T-cell (primary cell): Measurements from ENCODE around the gene SYNGAP1. TPM values are rescaled to one million over a fixed set of nuclear protein-coding genes. Genes with fewer than 3 reads are reported as not detected.

Experiments
- ATAC-seq, 4 experiments: fragments of 200-7000 bp in 3 of 4; fragments of 150-1000 bp in 1 of 4; cut with Tn5 transposase; replicated peaks in 1 of 4; 1 replicate in 3 of 4; 2 replicates in 1 of 4; pipeline ENCODE4 v1.10.0; 2021; ENCODE audit warnings: moderate library complexity in 3 of 4, mild to moderate bottlenecking in 2 of 4, moderate number of reproducible peaks in 1 of 4
- CTCF ChIA-PET, 2 donors: fragments of 300-600 bp; sonication (Branson Sonifier 250); formaldehyde crosslinking; loops; one replicate each; lab custom pipeline; 2022; ENCODE audit warnings: antibody characterized with exemption in 2 of 2; lab: Charles Lee
- POLR2A ChIA-PET, 2 donors: fragments of 300-600 bp; sonication (Branson Sonifier 250); formaldehyde crosslinking; loops; one replicate each; lab custom pipeline; 2022; ENCODE audit warnings: antibody characterized with exemption in 2 of 2; lab: Charles Lee
- DNase-seq, 35 experiments: peaks; one replicate each; pipeline versions ENCODE4 v3.0.0 to v3.0.0-alpha.2; 2013 to 2023
- H3K27ac ChIP-seq: one replicate; pipeline ENCODE4 v1.5.1; 2013; ENCODE audit warnings: low read length
- H3K27me3 ChIP-seq, 2 experiments: replicated peaks in 1 of 2; 1 replicate in 1 of 2; 2 replicates in 1 of 2; pipeline versions ENCODE4 v1.6.1 to v1.7.0; 2013; ENCODE audit warnings: low read length in 1 of 2, mixed read lengths in 1 of 2; ENCODE audit not compliant: control insufficient read depth in 2 of 2, insufficient read depth in 2 of 2; ENCODE audit errors: extremely low read depth in 1 of 2
- H3K36me3 ChIP-seq, 2 donors: 1 replicate in 1 of 2; 2 replicates in 1 of 2; pipeline versions ENCODE4 v1.6.1 to v1.7.0; 2013; ENCODE audit warnings: low read length in 1 of 2; ENCODE audit not compliant: control insufficient read depth in 2 of 2, insufficient read depth in 1 of 2; ENCODE audit errors: extremely low read depth in 1 of 2
- H3K4me1 ChIP-seq, 2 experiments: 1 replicate in 1 of 2; 2 replicates in 1 of 2; pipeline versions ENCODE4 v1.6.1 to v1.7.0; 2013; ENCODE audit warnings: low read length in 2 of 2, mixed read lengths in 1 of 2; ENCODE audit not compliant: insufficient read depth in 2 of 2, control insufficient read depth in 1 of 2; ENCODE audit errors: extremely low read depth in 1 of 2
- H3K4me3 ChIP-seq, 2 donors: 1 replicate in 1 of 2; 2 replicates in 1 of 2; pipeline versions ENCODE4 v1.5.1 to v1.7.0; 2013; ENCODE audit warnings: mild to moderate bottlenecking in 2 of 2, low read length in 1 of 2, moderate library complexity in 1 of 2; ENCODE audit not compliant: control insufficient read depth in 1 of 2; ENCODE audit errors: extremely low read depth in 1 of 2
- H3K9me3 ChIP-seq: 2 replicates; pipeline ENCODE4 v1.7.0; 2013
- H3K27ac Mint-ChIP-seq, 2 donors: one replicate each; pipeline ENCODE4 v1.8.0; 2020 to 2021; ENCODE audit warnings: mild to moderate bottlenecking in 2 of 2, mixed read lengths in 2 of 2
- H3K27me3 Mint-ChIP-seq, 2 donors: one replicate each; pipeline ENCODE4 v1.8.0; 2021 to 2022; ENCODE audit warnings: mixed read lengths in 2 of 2
- H3K36me3 Mint-ChIP-seq: one replicate; pipeline ENCODE4 v1.8.0; 2021; ENCODE audit warnings: mixed read lengths
- H3K4me1 Mint-ChIP-seq, 3 donors: one replicate each; pipeline ENCODE4 v1.8.0; 2020 to 2022; ENCODE audit warnings: mixed read lengths in 3 of 3, mild to moderate bottlenecking in 1 of 3
- H3K4me3 Mint-ChIP-seq, 3 donors: one replicate each; pipeline ENCODE4 v1.8.0; 2020 to 2022; ENCODE audit warnings: mild to moderate bottlenecking in 3 of 3, mixed read lengths in 3 of 3, moderate library complexity in 3 of 3
- H3K9me3 Mint-ChIP-seq, 3 donors: one replicate each; pipeline ENCODE4 v1.8.0; 2020 to 2022; ENCODE audit warnings: mixed read lengths in 3 of 3
- WGBS: methylation state at CpG from one replicate; pipeline ENCODE4 v1.1.5; 2013; ENCODE audit warnings: missing lambda C conversion rate; ENCODE audit not compliant: insufficient coverage; 5-methylcytosine and 5-hydroxymethylcytosine counted together
- total RNA-seq, 35 experiments: library from RNA in 6 of 35; stranded (reverse) in 6 of 35; fragments of 120-200 nt in 1 of 35; gene quantifications; one replicate each; pipeline versions ENCODE4 v1.2.1 to v1.2.4 and lab custom pipeline; 2013 to 2026

The SYNGAP1 gene
- total RNA-seq, 5 donors from 2014 or later (not counting 1 experiment from before 2014, with no cell fraction given) = 51.2 to 111 (median 64.5) TPM

DNA sequence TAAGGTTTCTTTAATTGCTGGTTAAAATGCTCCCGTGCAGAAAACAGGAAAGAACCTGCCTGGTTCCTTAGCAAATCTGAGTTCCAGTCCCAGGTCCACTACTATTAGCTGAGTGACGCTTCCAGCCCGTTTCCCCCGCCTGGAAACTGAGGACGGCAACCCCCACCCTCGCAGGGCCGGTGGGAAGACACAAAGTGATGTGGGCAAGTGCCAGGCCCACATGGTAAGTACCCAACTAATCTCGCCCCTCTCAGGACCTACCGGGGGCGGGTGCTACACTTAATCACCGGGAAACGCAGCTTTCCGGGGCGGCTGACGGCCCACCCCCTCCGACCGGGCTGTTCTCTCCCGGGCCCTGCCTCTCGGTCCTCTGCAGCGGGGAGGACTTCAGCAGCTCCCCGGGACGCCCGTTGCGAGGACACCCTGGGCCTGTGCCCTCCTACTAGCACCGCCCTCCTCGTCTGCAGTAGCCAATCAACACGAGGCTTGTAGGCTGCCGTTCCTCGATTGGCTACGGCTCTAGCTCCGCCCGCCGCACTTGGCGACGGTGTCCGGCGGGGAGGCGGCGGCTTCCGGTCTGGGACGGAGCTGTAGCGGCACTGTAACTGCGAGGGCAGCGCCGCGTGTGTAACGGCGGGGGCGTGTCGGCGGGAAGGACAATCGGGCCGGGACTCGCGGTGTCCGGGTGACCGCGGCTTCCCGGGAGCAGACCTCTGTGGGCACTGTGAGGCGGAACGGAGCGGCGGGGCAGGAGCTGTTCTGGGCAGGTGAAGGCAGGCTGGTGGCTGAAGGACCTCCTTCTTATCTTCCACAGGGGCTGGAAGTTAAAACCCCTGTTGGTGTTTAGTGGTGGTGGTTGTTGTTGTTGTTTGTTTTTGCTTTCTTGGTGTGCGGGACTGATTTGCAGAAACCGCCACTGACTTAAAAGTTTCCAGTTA is 34.4 kb downstream of the SYNGAP1 start, which contains the start of gene ZBTB9:
Gene ZBTB9, plus strand, starts transcription at position 568 of the 938 bp plus-strand sequence. CDS start 525 bp downstream, outside the sequence.
- ATAC-seq (peak; percentile 99 to 100 (median 99)), DNase-seq (peak; percentile 82 to 95 (median 90))
- ChIA-PET POLR2A (interaction anchor here (0.6 to 1.4 kb wide), 6 partner anchors 24 to 1182 kb away, joined by 3 to 6 read pairs (median 4); no protein-coding TSS in a partner anchor), CTCF (interaction anchor here (0.6 to 2.4 kb wide), 9 partner anchors 9 to 1640 kb away, joined by 3 to 18 read pairs (median 3); partner anchors contain the start of genes BAK1 (in 1 of the 2) and CUTA (in 1 of the 2))
- H3K4me3 Mint-ChIP-seq = peak within 1 kb of the TSS; percentile 88 to 96 (median 91)
- Histone ChIP-seq H3K27me3 (no peaks in the 10 kb centered on the region), H3K36me3 (peaks cover 5 to 14% of the 10 kb centered on the region in 2 donors), H3K27ac (peak within 1 kb of the TSS; percentile 69), H3K4me1 (peaks cover 10 to 37% of the 10 kb centered on the region in 2 experiments), H3K9me3 (no peaks in the 10 kb centered on the region), H3K4me3 (peak within 1 kb of the TSS; percentile 92)
- no peaks in the 10 kb centered on the region for H3K27me3 Mint-ChIP-seq
- H3K27ac Mint-ChIP-seq = peak within 1 kb of the TSS; percentile 84 to 97
- peaks cover 24% of the 10 kb centered on the region for H3K36me3 Mint-ChIP-seq
- peaks cover 35 to 42% (median 39%) of the 10 kb centered on the region in 3 donors for H3K4me1 Mint-ChIP-seq
- under 1% methylated on average over 49 of the region's 65 CpGs for WGBS
- H3K9me3 Mint-ChIP-seq = no peaks in the 10 kb centered on the region

DNA sequence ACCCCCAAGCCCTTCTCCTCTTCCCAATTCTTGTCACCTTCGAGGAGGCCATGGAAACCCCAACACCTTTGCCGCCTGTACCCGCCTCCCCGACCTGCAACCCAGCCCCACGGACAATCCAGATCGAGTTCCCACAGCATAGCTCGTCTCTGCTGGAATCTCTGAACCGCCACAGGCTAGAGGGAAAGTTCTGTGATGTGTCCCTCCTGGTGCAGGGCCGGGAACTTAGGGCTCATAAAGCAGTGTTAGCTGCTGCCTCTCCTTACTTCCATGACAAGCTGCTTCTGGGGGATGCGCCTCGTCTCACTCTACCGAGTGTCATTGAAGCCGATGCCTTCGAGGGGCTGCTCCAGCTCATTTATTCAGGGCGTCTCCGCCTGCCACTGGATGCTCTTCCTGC is 35.2 kb downstream of the SYNGAP1 start:
- Mint-ChIP-seq H3K36me3 (peaks cover 24% of the 10 kb centered on the region), H3K4me3 (peak overlapping the region; percentile 88 to 96 (median 91)), H3K27ac (peak overlapping the region; percentile 84 to 97), H3K9me3 (no peaks in the 10 kb centered on the region), H3K27me3 (no peaks in the 10 kb centered on the region), H3K4me1 (peaks cover 35 to 42% (median 39%) of the 10 kb centered on the region in 3 donors)
- ChIA-PET POLR2A (interaction anchor here (0.6 to 1.4 kb wide), 4 partner anchors 24 to 125 kb away, joined by 3 to 6 read pairs (median 5); partner anchors contain the start of gene BAK1 (in 1 of the 2)), CTCF (interaction anchor here (0.9 to 2.4 kb wide), 3 partner anchors 24 to 206 kb away, joined by 3 to 18 read pairs (median 5); partner anchors contain the start of gene BAK1 (in 1 of the 2))
- Histone ChIP-seq H3K36me3 (peaks cover 5 to 14% of the 10 kb centered on the region in 2 donors), H3K9me3 (no peaks in the 10 kb centered on the region), H3K4me3 (peak overlapping the region; percentile 92), H3K4me1 (peaks cover 10 to 37% of the 10 kb centered on the region in 2 experiments), H3K27me3 (no peaks in the 10 kb centered on the region), H3K27ac (peak overlapping the region; percentile 69)
- 66% methylated on average over 14 of the region's 16 CpGs for WGBS
- DNase-seq (no peak), ATAC-seq (no peak)

DNA sequence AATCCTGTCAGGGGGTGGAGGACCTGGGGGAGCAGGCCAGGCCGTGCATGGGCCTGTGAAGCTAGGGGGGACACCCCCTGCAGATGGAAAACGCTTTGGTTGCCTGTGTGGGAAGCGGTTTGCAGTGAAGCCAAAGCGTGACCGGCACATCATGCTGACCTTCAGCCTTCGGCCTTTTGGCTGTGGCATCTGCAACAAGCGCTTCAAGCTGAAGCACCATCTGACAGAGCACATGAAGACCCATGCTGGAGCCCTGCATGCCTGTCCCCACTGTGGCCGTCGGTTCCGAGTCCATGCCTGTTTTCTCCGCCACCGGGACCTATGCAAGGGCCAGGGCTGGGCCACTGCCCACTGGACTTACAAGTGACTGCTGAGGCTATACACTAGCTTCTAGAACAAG is 36.3 kb downstream of the SYNGAP1 start:
- H3K4me3 ChIP-seq = no peak overlapping the region
- H3K27me3 ChIP-seq = no peaks in the 10 kb centered on the region
- peaks cover 24% of the 10 kb centered on the region for H3K36me3 Mint-ChIP-seq
- H3K4me1 Mint-ChIP-seq = peaks cover 35 to 42% (median 39%) of the 10 kb centered on the region in 3 donors
- ChIA-PET CTCF (no interaction called here), POLR2A (interaction anchor here in 1 of 2 donors (0.5 to 1.2 kb wide), 2 partner anchors 119 to 124 kb away, joined by 3 read pairs; partner anchors contain the start of gene BAK1)
- H3K27ac Mint-ChIP-seq = no peak overlapping the region
- DNase-seq (no peak), ATAC-seq (no peak)
- peak overlapping the region; percentile 25 to 91 (median 61) for H3K4me3 Mint-ChIP-seq
- no peaks in the 10 kb centered on the region for H3K9me3 ChIP-seq
- peaks cover 5 to 14% of the 10 kb centered on the region in 2 donors for H3K36me3 ChIP-seq
- H3K27me3 Mint-ChIP-seq = no peaks in the 10 kb centered on the region
- peaks cover 10 to 37% of the 10 kb centered on the region in 2 experiments for H3K4me1 ChIP-seq
- 99% methylated on average over 12 of the region's 12 CpGs for WGBS
- no peak overlapping the region for H3K27ac ChIP-seq
- no peaks in the 10 kb centered on the region for H3K9me3 Mint-ChIP-seq

DNA sequence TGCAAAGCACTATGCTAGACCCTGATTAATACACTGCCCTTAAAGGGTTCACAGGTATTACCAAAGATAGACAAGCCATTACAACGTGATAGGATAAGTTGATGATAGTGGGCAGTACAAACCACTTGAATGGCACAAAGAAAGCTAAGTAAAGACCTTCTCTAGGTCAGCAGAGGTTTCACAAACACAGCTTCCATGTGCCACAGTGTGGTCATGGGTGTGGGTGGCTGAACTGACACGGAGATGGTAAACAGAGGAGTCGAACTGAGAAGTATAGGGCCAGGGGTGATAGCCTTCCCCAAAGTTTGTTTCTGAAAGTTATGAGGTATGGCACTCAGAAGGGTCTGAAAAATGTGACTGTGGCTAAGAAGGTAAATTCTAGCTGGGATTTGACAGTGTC is 38.8 kb downstream of the SYNGAP1 start:
- Mint-ChIP-seq H3K4me3 (no peak overlapping the region), H3K36me3 (peaks cover 24% of the 10 kb centered on the region), H3K9me3 (no peaks in the 10 kb centered on the region), H3K27ac (no peak overlapping the region), H3K4me1 (peaks cover 22 to 28% (median 27%) of the 10 kb centered on the region in 3 donors), H3K27me3 (peaks cover 0 to 2% of the 10 kb centered on the region in 2 donors)
- Histone ChIP-seq H3K27ac (no peak overlapping the region), H3K4me1 (peaks cover 5 to 19% of the 10 kb centered on the region in 2 experiments), H3K9me3 (no peaks in the 10 kb centered on the region), H3K27me3 (no peaks in the 10 kb centered on the region), H3K4me3 (no peak overlapping the region), H3K36me3 (peaks cover 5 to 14% of the 10 kb centered on the region in 2 donors)
- DNase-seq (no peak), ATAC-seq (no peak)
- ChIA-PET POLR2A (no interaction called here), CTCF (no interaction called here)
- WGBS = no CpG with 5 or more reads among the region's 3 CpGs

DNA sequence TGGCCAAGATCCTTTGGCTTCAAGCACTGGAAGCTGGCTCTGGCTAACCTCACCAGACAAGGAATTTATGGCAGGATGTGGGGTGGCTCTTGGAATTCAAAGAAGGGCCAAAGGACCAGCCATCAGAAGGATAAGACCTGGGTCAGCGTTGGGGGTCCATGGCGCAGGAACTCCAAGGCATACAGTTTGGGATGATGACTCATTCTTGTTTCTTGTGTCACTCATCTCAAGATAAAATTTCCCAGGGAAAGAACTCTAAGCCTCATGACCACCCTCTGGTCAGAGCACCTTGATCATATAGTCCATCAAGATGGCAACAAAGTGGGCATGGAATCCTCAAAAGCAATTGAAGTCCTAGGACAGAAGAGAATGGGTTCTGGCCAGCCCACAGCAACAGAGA is 39.4 kb downstream of the SYNGAP1 start:
- CTCF ChIA-PET = no interaction called here
- Histone ChIP-seq H3K27ac (no peak overlapping the region), H3K4me1 (peaks cover 5 to 15% of the 10 kb centered on the region in 2 experiments), H3K4me3 (no peak overlapping the region), H3K9me3 (no peaks in the 10 kb centered on the region), H3K36me3 (peaks cover 5 to 14% of the 10 kb centered on the region in 2 donors), H3K27me3 (no peaks in the 10 kb centered on the region)
- no CpG with 5 or more reads among the region's 2 CpGs for WGBS
- peaks cover 0 to 2% of the 10 kb centered on the region in 2 donors for H3K27me3 Mint-ChIP-seq
- H3K36me3 Mint-ChIP-seq = peaks cover 24% of the 10 kb centered on the region
- POLR2A ChIA-PET = no interaction called here
- DNase-seq (no peak), ATAC-seq (no peak)
- H3K4me3 Mint-ChIP-seq = no peak overlapping the region
- peaks cover 18 to 24% (median 22%) of the 10 kb centered on the region in 3 donors for H3K4me1 Mint-ChIP-seq
- H3K9me3 Mint-ChIP-seq = no peaks in the 10 kb centered on the region
- no peak overlapping the region for H3K27ac Mint-ChIP-seq
